Measurements from ENCODE around the gene ERVV-1.

Gene ERVV-1

DNA sequence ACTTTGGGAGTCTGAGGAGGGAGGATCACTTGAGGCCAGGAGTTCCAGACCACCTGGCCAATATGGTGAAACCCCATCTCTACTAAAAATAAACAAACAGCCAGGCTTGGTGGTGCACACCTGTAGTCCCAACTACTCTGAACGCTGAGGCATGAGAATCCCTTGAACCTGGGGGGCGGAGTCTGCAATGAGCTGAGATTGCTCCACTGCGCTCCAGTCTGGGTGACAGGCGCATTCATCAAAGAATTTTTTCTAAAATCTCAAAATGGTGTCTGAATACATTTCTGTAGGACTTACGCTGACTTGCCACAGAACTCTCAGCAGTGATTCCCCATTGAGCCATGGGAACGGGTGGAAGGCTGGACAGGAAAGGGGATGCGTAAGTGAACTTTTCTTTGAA lies 18.0 kb upstream of the ERVV-1 start:
- Histone ChIP-seq H3K9ac (ENCODE audit: low read length) (no peak overlapping the region), H2BK120ac (ENCODE audit: low read depth, low read length) (no peak overlapping the region), H3K4me3 (ENCODE audit: low read length) (no peak overlapping the region), H3K79me2 (ENCODE audit: control insufficient read depth, insufficient read depth, low read length) (no peaks in the 10 kb centered on the region), H2BK5ac (ENCODE audit: low read length) (no peak overlapping the region), H3K23ac (ENCODE audit: low read length) (no peak overlapping the region), H3K36me3 (ENCODE audit: control insufficient read depth, insufficient read depth, low read length) (no peaks in the 10 kb centered on the region), H2BK15ac (replicated peaks; ENCODE audit: low read depth) (no peak overlapping the region), H3K79me1 (ENCODE audit: low read length) (no peaks in the 10 kb centered on the region), H3K18ac (ENCODE audit: low read length) (no peak overlapping the region), H3K4ac (ENCODE audit: low read depth, low read length) (no peak overlapping the region), H3K27me3 (ENCODE audit: insufficient read depth, low read length, poor library complexity) (peaks cover 2% of the 10 kb centered on the region), H2AK5ac (ENCODE audit: low read length) (no peak overlapping the region), H3K4me1 (ENCODE audit: control insufficient read depth, low read depth, low read length) (no peaks in the 10 kb centered on the region), H3K27ac (ENCODE audit: low read depth, low read length) (no peak overlapping the region), H3K56ac (ENCODE audit: low read length) (no peak overlapping the region), H3K4me2 (ENCODE audit: low read length) (no peak overlapping the region), H4K8ac (ENCODE audit: low read depth, low read length) (no peak overlapping the region), H4K5ac (ENCODE audit: low read length) (no peak overlapping the region)
- no peak for DNase-seq
- WGBS (ENCODE audit: extremely low coverage, insufficient coverage, low lambda C conversion rate): no CpG with 5 or more reads among the region's 7 CpGs

DNA sequence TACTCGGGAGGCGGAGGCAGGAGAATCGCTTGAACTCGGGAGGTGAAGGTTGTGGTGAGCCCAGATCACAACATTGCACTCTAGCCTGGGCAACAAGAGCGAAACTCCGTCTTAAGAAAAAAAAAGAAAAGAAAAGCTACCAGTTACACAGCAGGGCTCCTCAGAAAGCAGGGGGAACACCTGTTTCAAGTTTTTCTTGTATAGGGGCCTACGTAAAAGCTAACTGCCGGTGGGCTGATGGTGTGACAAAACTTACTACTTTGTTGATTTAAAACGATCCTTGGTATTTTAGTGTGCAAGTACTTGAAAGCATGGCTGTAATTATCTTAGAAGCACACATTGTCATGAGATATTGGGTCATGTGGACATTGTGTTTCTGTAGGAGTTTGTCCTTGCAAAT lies 15.7 kb upstream of the ERVV-1 start:
- Histone ChIP-seq H3K36me3 (ENCODE audit: control insufficient read depth, insufficient read depth, low read length) (no peaks in the 10 kb centered on the region), H3K56ac (ENCODE audit: low read length) (no peak overlapping the region), H2AK5ac (ENCODE audit: low read length) (no peak overlapping the region), H3K4ac (ENCODE audit: low read depth, low read length) (no peak overlapping the region), H4K8ac (ENCODE audit: low read depth, low read length) (no peak overlapping the region), H3K18ac (ENCODE audit: low read length) (no peak overlapping the region), H3K79me1 (ENCODE audit: low read length) (no peaks in the 10 kb centered on the region), H2BK5ac (ENCODE audit: low read length) (no peak overlapping the region), H2BK120ac (ENCODE audit: low read depth, low read length) (no peak overlapping the region), H3K23ac (ENCODE audit: low read length) (no peak overlapping the region), H3K4me2 (ENCODE audit: low read length) (no peak overlapping the region), H3K79me2 (ENCODE audit: control insufficient read depth, insufficient read depth, low read length) (no peaks in the 10 kb centered on the region), H3K9ac (ENCODE audit: low read length) (no peak overlapping the region), H3K27me3 (ENCODE audit: insufficient read depth, low read length, poor library complexity) (peaks cover 2% of the 10 kb centered on the region), H2BK15ac (replicated peaks; ENCODE audit: low read depth) (no peak overlapping the region), H4K5ac (ENCODE audit: low read length) (no peak overlapping the region), H3K4me3 (ENCODE audit: low read length) (no peak overlapping the region), H3K27ac (ENCODE audit: low read depth, low read length) (no peak overlapping the region), H3K4me1 (ENCODE audit: control insufficient read depth, low read depth, low read length) (no peaks in the 10 kb centered on the region)
- no CpG with 5 or more reads among the region's 9 CpGs for WGBS (ENCODE audit: extremely low coverage, insufficient coverage, low lambda C conversion rate)
- no peak for DNase-seq

DNA sequence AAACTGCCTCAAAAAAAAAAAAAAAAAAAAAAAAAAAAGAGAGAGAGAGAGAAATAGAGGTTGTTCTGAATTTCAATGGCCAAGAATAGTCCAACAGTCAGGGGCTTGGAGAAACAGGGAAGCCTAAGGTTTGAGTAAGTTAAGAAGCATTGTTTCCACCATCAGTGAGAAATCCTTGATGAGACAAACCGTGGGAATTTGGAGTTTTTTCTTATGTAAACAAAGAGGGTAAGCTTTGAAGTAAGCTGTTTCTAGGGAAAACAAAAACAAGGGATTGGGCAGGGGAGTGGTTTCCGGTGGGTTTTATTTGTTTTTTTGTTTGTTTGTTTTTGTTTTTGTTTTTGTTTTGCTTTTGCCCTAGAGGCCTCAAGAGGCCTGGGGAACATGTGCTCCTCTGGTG lies 11.2 kb upstream of the ERVV-1 start:
- DNase-seq: peak; percentile 47
- no CpG with 5 or more reads among the region's 2 CpGs for WGBS (ENCODE audit: extremely low coverage, insufficient coverage, low lambda C conversion rate)
- no peak overlapping the region for H4K8ac ChIP-seq (ENCODE audit: low read depth, low read length)

DNA sequence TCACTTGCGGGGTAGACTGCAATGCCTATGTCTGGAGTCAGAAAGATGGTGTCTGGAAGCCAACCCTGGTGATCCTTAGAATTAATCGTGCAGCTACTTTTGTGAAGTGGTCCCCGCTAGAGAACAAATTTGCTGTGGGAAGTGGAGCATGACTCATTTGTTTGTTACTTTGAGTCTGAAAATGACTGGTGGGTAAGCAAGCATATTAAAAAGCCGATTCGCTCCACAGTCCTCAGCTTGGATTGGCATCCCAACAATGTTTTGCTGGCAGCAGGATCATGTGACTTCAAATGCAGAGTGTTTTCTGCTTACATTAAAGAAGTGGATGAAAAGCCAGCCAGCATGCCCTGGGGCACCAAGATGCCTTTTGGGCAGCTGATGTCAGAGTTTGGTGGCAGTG lies 9.5 kb upstream of the ERVV-1 start:
- H3K9ac ChIP-seq (ENCODE audit: low read length): no peak overlapping the region
- no peak overlapping the region for H2BK15ac ChIP-seq (replicated peaks; ENCODE audit: low read depth)
- H3K4me3 ChIP-seq (ENCODE audit: low read length): no peak overlapping the region
- no peak overlapping the region for H4K5ac ChIP-seq (ENCODE audit: low read length)
- H2AK5ac ChIP-seq (ENCODE audit: low read length): no peak overlapping the region
- H4K8ac ChIP-seq (ENCODE audit: low read depth, low read length): no peak overlapping the region
- no peak overlapping the region for H3K56ac ChIP-seq (ENCODE audit: low read length)
- H3K79me1 ChIP-seq (ENCODE audit: low read length): no peaks in the 10 kb centered on the region
- no peaks in the 10 kb centered on the region for H3K79me2 ChIP-seq (ENCODE audit: control insufficient read depth, insufficient read depth, low read length)
- no peak overlapping the region for H2BK120ac ChIP-seq (ENCODE audit: low read depth, low read length)
- H3K23ac ChIP-seq (ENCODE audit: low read length): no peak overlapping the region
- no peaks in the 10 kb centered on the region for H3K4me1 ChIP-seq (ENCODE audit: control insufficient read depth, low read depth, low read length)
- H2BK5ac ChIP-seq (ENCODE audit: low read length): no peak overlapping the region
- DNase-seq: peak; percentile 30
- WGBS (ENCODE audit: extremely low coverage, insufficient coverage, low lambda C conversion rate): no CpG with 5 or more reads among the region's 5 CpGs
- H3K18ac ChIP-seq (ENCODE audit: low read length): no peak overlapping the region
- H3K36me3 ChIP-seq (ENCODE audit: control insufficient read depth, insufficient read depth, low read length): no peaks in the 10 kb centered on the region
- no peak overlapping the region for H3K4me2 ChIP-seq (ENCODE audit: low read length)
- no peaks in the 10 kb centered on the region for H3K27me3 ChIP-seq (ENCODE audit: insufficient read depth, low read length, poor library complexity)
- no peak overlapping the region for H3K4ac ChIP-seq (ENCODE audit: low read depth, low read length)
- H3K27ac ChIP-seq (ENCODE audit: low read depth, low read length): no peak overlapping the region

More for the DNA sequence above, 11.2 kb upstream of the ERVV-1 start:
- H3K79me1 ChIP-seq (ENCODE audit: low read length): no peaks in the 10 kb centered on the region
- no peak overlapping the region for H4K5ac ChIP-seq (ENCODE audit: low read length)
- no peaks in the 10 kb centered on the region for H3K79me2 ChIP-seq (ENCODE audit: control insufficient read depth, insufficient read depth, low read length)
- H3K4ac ChIP-seq (ENCODE audit: low read depth, low read length): no peak overlapping the region
- no peak overlapping the region for H3K18ac ChIP-seq (ENCODE audit: low read length)
- H2AK5ac ChIP-seq (ENCODE audit: low read length): no peak overlapping the region
- no peak overlapping the region for H3K9ac ChIP-seq (ENCODE audit: low read length)
- no peak overlapping the region for H2BK120ac ChIP-seq (ENCODE audit: low read depth, low read length)
- H3K56ac ChIP-seq (ENCODE audit: low read length): no peak overlapping the region
- H3K4me2 ChIP-seq (ENCODE audit: low read length): no peak overlapping the region
- H3K4me1 ChIP-seq (ENCODE audit: control insufficient read depth, low read depth, low read length): no peaks in the 10 kb centered on the region
- no peak overlapping the region for H3K27ac ChIP-seq (ENCODE audit: low read depth, low read length)
- no peak overlapping the region for H3K23ac ChIP-seq (ENCODE audit: low read length)
- no peak overlapping the region for H2BK15ac ChIP-seq (replicated peaks; ENCODE audit: low read depth)
- H3K4me3 ChIP-seq (ENCODE audit: low read length): no peak overlapping the region
- no peak overlapping the region for H2BK5ac ChIP-seq (ENCODE audit: low read length)
- H3K27me3 ChIP-seq (ENCODE audit: insufficient read depth, low read length, poor library complexity): peaks cover 2% of the 10 kb centered on the region
- H3K36me3 ChIP-seq (ENCODE audit: control insufficient read depth, insufficient read depth, low read length): no peaks in the 10 kb centered on the region

DNA sequence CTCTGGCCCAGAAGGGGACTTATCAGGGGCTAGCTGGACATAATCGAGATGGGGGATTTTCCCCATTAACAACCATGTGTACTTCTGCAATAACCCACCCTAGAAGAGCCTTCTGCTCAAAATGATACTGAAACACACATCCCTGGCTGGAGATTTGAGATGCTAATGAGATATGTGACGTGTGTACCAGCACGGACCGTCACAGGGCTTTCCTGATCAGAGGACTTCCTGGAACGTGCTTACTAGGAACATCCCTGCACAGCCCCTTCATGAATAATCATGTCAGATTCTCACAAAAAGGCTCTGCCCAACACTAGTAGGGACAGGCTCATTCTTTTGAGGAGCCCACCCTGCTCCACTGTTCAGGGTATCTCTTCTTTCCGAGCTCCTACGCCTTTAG lies 6.5 kb upstream of the ERVV-1 start:
- H4K5ac ChIP-seq (ENCODE audit: low read length): no peak overlapping the region
- H3K27ac ChIP-seq (ENCODE audit: low read depth, low read length): no peak overlapping the region
- no peak overlapping the region for H3K56ac ChIP-seq (ENCODE audit: low read length)
- no peak overlapping the region for H2BK120ac ChIP-seq (ENCODE audit: low read depth, low read length)
- no peak for DNase-seq
- no peak overlapping the region for H3K4ac ChIP-seq (ENCODE audit: low read depth, low read length)
- no CpG with 5 or more reads among the region's 7 CpGs for WGBS (ENCODE audit: extremely low coverage, insufficient coverage, low lambda C conversion rate)
- H3K23ac ChIP-seq (ENCODE audit: low read length): no peak overlapping the region
- no peaks in the 10 kb centered on the region for H3K79me1 ChIP-seq (ENCODE audit: low read length)
- H3K4me3 ChIP-seq (ENCODE audit: low read length): no peak overlapping the region
- H3K4me1 ChIP-seq (ENCODE audit: control insufficient read depth, low read depth, low read length): no peaks in the 10 kb centered on the region
- H3K79me2 ChIP-seq (ENCODE audit: control insufficient read depth, insufficient read depth, low read length): no peaks in the 10 kb centered on the region
- H3K9ac ChIP-seq (ENCODE audit: low read length): no peak overlapping the region
- H2BK5ac ChIP-seq (ENCODE audit: low read length): no peak overlapping the region
- no peaks in the 10 kb centered on the region for H3K36me3 ChIP-seq (ENCODE audit: control insufficient read depth, insufficient read depth, low read length)
- no peak overlapping the region for H3K4me2 ChIP-seq (ENCODE audit: low read length)
- no peaks in the 10 kb centered on the region for H3K27me3 ChIP-seq (ENCODE audit: insufficient read depth, low read length, poor library complexity)
- H2BK15ac ChIP-seq (replicated peaks; ENCODE audit: low read depth): no peak overlapping the region
- no peak overlapping the region for H3K18ac ChIP-seq (ENCODE audit: low read length)
- H4K8ac ChIP-seq (ENCODE audit: low read depth, low read length): no peak overlapping the region
- no peak overlapping the region for H2AK5ac ChIP-seq (ENCODE audit: low read length)

DNA sequence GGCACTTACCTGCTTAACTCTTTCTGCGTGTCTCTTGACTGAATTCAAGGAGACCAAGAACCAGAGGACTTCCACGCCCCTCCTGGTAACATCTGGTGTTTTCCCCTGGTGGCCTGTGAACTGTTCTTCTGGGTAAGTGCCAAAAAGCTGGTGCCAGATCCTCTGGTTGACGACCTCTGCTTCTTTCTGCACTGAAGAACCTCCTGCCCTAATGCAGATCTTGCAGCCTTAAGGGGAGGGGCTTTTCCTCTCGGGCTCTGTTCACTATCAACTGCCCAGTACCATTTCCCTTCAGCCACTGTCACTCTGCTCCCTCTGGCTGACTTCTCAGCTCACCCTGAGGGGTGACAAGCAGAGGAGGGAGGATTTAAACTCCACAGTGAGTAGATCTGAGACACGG lies 6.1 kb upstream of the ERVV-1 start:
- Histone ChIP-seq H4K8ac (ENCODE audit: low read depth, low read length) (no peak overlapping the region), H3K27me3 (ENCODE audit: insufficient read depth, low read length, poor library complexity) (no peaks in the 10 kb centered on the region), H3K18ac (ENCODE audit: low read length) (no peak overlapping the region), H4K5ac (ENCODE audit: low read length) (no peak overlapping the region), H3K4me3 (ENCODE audit: low read length) (no peak overlapping the region), H2AK5ac (ENCODE audit: low read length) (no peak overlapping the region), H3K4me2 (ENCODE audit: low read length) (no peak overlapping the region), H3K36me3 (ENCODE audit: control insufficient read depth, insufficient read depth, low read length) (no peaks in the 10 kb centered on the region), H3K79me2 (ENCODE audit: control insufficient read depth, insufficient read depth, low read length) (no peaks in the 10 kb centered on the region), H3K4me1 (ENCODE audit: control insufficient read depth, low read depth, low read length) (no peaks in the 10 kb centered on the region), H3K9ac (ENCODE audit: low read length) (no peak overlapping the region), H2BK5ac (ENCODE audit: low read length) (no peak overlapping the region), H3K79me1 (ENCODE audit: low read length) (no peaks in the 10 kb centered on the region), H2BK120ac (ENCODE audit: low read depth, low read length) (no peak overlapping the region), H3K23ac (ENCODE audit: low read length) (no peak overlapping the region), H3K27ac (ENCODE audit: low read depth, low read length) (no peak overlapping the region), H3K4ac (ENCODE audit: low read depth, low read length) (no peak overlapping the region), H3K56ac (ENCODE audit: low read length) (no peak overlapping the region), H2BK15ac (replicated peaks; ENCODE audit: low read depth) (no peak overlapping the region)
- WGBS (ENCODE audit: extremely low coverage, insufficient coverage, low lambda C conversion rate): no CpG with 5 or more reads among the region's 5 CpGs
- no peak for DNase-seq
